Measurements from ENCODE around the gene ASL.
"Not testable (repeated sequence)": the region's sequence is repeated elsewhere in the genome, so short reads cannot be mapped to it uniquely, and the experiment has no call there.

The ASL gene

DNA sequence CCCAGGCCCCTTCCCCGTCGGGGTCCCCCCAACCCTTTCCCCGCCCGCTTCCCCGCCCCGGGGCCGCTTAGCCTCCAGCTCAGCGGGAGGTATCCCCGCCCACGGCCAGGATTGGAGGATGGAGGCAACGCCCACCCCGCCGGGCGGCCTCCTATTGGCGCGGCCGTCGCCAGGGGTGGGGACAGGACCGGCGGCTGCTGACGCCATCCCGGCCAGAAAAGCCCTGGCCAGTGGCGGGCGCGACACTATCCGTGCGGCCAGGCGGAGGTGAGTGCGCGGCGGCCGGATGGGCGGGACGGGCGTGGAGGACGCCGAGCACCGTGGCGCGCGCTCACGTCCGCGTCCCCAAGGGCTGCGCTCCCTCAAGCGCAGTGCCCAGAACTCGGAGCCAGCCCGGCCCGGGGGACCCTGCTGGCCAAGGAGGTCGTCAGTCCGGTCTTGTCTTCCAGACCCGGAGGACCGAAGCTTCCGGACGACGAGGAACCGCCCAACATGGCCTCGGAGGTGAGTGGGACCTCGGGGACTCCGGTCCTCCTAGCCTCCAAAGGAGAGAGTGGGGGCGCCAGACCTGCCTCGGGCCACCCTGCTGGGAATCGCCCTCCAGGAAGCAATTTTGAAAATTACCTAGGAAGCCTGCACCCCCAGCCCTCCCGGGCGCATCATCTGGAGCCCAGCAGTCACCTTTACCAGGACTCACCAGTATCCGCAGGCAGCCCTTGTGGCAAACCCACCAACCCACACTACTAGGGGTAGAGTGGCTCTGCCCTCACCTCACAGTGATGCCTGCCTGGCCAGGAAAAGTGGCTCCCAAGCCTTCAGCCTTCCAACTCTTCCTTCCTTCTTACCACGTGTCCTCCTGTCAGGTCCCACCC, at the start of gene ASL:
Gene ASL (plus strand): TSS at position 230 of the 872 bp plus-strand sequence. CDS start 263 bp downstream, at position 493.
- DNase-seq = peak; percentile 94

- DNase-seq = not testable (repeated sequence)
These were observed 47.3 kb upstream of the ASL start for GRCh38 chr7:66028342-66028741.

DNA sequence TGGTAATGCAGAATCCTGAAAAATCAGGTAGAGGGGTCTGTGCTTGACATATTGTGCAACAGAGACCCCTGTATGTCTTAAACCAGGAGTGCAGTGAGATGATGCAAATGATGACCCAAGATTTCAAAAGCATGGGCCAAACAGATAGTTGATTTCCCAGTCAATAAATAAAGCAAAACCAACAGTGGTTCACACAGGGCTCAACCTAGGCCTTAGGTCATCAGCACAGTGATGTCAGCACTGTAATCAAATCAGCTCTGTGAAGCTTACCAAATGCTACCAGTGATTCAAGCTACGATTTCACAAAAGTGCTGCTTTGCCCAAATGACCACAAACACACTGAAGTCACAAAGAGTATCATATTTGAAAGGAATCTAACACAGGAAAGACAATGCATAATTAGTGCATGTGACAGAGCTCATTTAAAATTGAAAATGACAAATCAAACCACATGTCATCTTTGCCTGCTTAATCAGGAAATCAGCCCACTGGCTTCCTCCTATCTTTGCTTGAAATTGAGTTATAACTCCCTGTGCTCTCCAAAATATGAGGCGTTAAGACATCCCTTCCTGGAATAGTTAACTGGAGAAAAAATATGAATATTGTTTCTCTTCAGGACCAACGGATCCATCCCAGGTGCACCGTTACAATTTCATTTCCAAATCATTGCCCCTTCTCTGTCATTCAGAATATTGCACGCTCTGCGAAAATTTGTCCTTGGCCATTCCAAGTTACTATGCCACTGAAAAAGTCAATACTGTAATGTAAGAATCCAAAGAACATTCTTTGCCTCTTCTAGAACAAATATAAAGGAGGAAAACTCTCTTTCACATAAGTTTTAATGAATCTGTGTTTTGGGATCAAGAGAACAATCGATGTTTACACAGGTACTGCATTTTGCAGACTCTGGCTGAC, 41.9 kb upstream of the ASL start:
- no peak for DNase-seq

- not testable (repeated sequence) for DNase-seq
These were observed 41.1 kb upstream of the ASL start for GRCh38 chr7:66034436-66035010.

DNA sequence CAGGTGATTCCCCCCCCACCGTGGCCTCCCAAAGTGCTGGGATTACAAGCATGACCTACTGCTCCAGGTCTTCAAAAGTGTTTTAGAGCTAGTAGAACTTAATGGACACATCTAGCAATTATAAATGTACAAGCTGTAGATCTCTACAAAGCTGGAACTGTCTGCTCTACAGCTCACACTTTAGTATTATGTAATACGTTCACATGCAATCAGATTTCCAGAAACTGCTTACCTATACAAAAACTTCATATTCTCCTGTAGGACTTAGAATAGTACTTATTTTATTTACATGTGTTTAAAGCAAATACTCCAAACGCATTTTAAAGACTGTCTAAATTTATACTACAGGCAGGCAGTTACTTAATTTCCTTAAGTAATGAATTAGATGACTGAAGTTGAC, 39.2 kb upstream of the ASL start:
- no peak for DNase-seq

DNA sequence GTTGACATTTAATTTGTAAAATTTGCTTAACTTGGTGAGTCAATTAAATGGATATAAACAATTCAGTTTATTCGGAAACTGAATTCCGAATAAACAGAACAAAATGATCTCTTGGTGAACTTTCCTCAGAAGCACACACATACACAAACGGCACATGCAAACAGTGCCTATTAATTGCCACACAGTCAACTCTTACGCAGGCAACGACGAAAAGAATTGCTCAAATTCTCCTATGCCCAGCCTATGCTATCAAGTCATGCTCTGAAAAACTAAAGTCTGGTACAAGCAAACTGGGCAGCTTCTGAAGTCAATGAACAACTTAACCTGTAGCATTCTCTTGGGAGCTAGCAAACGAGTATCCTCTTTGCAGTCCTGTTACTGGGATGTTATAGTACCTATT, 38.8 kb upstream of the ASL start:
- DNase-seq = no peak

GRCh38 chr7:66039094-66039670, 36.4 kb upstream of the ASL start:
- no peak for DNase-seq

GRCh38 chr7:66043681-66044497, 31.7 kb upstream of the ASL start:
- DNase-seq = peak; percentile 67

DNA sequence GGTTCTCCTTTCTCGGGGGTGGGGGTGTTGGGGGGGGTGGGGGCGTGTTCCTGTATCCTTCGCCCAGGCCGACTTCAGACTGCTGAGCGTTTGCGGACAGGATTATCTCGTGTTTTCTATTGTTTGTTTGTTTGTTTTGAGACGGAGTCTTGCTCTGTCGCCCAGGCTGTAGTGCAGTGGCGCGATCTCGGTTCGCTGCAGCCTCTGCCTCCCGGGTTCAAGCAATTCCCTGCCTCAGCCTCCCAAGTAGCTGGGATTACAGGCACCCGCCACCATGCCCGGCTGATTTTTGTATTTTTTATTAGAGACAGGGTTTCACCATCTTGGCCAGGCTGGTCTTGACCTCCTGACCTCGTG, 31.1 kb upstream of the ASL start:
- not testable (repeated sequence) for DNase-seq

- no peak for DNase-seq
These were observed 28.2 kb upstream of the ASL start for GRCh38 chr7:66047426-66047825.

- not testable (repeated sequence) for DNase-seq
These were observed 25.7 kb upstream of the ASL start for GRCh38 chr7:66049886-66050285.

DNA sequence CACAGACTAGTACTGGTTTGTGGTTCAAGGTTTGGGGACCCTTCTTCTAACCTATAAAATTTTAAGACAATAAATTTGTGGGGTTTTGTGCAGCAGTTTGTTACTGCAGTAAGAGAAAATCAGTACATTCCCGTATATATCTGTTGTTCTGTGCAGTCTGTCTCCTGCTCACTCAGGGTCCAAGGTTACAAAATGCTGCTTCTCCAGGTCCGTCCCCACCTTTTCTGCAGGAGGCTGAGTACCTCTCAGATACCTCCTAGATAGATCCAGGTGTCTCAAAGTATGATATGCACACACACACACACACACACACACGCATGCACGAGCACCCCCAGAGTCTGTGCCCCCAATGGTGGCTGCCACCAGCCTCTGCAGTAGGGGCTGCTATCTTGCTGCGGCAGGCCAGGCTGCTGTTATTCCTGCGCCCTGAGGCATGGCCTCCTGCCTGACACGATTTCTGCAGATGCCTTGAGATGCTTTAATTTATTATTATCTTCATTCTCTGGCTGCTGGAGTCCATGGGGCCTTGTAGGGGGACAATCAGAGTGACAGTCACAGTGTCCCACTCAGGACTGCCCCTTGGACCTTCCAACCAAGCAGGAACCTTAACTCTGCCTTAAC, 25.2 kb upstream of the ASL start:
- DNase-seq = no peak

DNA sequence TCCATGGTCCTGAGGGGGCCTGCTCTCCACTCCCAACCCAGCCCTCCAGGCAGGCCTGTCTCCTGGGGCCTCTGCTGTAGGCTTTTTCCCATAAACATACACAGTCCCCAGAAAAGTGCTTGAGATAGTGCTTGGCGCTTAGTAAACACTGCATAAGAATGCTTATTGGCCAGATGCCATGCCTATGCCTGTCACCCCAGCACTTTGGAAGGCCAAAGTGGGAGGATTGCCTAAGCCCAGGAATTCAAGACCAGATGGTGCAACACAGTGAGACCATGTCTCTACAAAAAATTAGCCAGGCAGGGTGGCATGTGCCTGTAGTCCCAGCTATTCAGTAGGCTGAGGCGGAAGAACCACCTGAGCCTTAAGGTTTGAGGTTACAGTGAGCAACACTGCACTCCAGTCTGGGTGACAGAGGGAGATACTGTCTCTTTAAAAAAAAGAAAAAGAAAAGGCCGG, 24.6 kb upstream of the ASL start:
- no peak for DNase-seq

DNA sequence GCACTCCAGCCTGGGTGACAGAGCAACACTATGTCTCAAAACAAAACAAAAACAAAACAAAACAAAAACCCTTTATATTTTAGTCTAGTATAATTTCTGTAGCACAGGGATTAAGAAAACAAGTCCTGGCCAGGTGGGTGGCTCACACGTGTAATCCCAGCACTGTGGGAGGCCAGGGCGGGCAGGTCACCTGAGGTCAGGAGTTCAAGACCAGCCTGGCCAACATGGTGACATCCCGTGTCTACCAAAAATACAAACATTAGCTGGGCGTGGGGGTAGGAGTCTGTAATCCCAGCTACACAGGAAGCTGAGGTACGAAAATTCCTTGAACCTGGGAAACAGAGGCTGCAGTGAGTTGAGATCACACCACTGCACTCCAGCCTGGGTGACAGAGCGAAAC, 23.2 kb upstream of the ASL start:
- DNase-seq = no peak

GRCh38 chr7:66054063-66054462, 21.6 kb upstream of the ASL start:
- no peak for DNase-seq

DNA sequence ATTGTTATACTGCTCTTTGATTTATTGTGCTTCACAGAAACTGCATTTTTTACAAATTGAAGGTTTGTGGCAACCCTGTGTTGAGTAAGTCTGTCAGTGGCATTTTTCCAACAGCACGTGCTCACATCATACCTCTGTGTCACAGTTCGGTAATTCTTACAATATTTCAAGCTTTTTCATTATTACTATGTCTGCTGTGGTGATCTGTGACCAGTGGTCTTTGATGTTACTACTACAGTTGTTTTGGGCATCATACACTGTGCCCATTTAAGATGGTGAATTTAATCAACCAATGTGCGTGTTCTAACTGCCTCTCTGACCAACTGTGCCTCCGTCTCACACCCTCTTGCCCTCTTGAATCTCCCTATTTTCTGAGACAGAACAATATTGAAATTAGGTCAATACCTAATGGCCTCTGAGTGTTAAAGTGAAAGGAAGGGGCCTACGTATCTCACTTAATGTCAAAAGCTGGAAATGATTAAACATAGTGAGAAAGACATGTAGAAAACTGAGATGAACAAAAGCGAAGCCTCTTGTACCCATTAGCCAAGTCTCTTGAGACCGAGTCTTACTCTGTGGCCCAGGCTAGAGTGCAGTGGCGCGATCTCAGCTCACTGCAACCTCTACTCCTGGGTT, 20.2 kb upstream of the ASL start:
- no peak for DNase-seq

DNA sequence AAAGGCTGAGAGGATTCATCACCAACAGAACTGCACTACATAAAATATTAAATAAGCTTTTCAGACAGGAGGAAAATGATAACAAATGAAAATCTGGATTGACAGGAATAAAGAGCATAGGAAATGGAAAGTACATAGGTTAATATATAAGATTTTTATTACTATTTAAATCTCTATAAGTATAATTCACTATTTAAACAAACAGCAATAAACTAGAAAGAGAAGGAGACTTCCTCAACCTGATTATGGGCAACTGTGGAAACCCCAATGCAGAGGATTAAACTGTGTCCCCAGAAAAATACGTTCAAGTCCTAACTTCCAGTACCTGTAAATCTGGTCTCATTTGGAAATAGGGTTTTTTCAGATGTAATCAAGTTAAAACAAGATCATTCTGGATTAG, 14.8 kb upstream of the ASL start:
- DNase-seq = no peak

DNA sequence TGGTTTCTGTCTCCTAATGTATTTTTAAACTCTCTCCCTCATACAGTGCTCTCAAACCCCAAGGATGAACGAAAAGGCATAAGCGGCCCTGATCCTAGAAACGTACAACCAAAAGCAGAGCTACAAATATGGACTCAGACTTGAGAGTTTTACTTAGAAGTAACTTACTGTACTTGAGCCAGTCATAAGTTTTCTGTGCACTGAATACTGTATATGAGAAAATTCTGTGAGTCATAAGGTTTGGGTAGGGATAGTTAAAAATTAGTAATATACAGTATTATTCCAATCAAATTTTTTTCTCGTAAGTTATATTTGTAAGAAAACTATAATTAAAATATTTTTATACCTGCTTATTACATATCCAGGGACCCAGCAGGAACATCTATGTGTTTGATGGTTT, 5.9 kb upstream of the ASL start:
- no peak for DNase-seq

- no peak for DNase-seq
These were observed 5.4 kb upstream of the ASL start for GRCh38 chr7:66070222-66070621.

GRCh38 chr7:66072208-66072607, 3.4 kb upstream of the ASL start:
- not testable (repeated sequence) for DNase-seq

Measured in NCI-H146 (cell line).